HepG2 (cell line): Measurements from ENCODE around the gene GNPDA2. TPM values are rescaled to one million over a fixed set of nuclear protein-coding genes. Genes with fewer than 3 reads are reported as not detected.

Experiments
- ATF1 ChIP-seq: IDR thresholded peaks from 2 replicates; pipeline ENCODE4 v1.6.1; 2016; ENCODE audit warnings: mild to moderate bottlenecking, control low read depth
- DNMT3B ChIP-seq: conservative IDR thresholded peaks from 2 replicates; pipeline ENCODE4 v1.6.1; 2016; ENCODE audit warnings: missing biosample characterization, control low read depth
- ETV5 ChIP-seq: IDR thresholded peaks from 2 replicates; pipeline ENCODE4 v1.6.1; 2018; ENCODE audit warnings: missing biosample characterization, missing genetic modification reagents, inconsistent platforms, borderline replicate concordance
- GATA4 ChIP-seq: sonication (generic); IDR thresholded peaks from 2 replicates; pipeline ENCODE4 v1.6.1; 2016; ENCODE audit warnings: antibody characterized with exemption, low read depth, borderline replicate concordance
- HNF1B ChIP-seq: sonication (generic); formaldehyde crosslinking; IDR thresholded peaks from 2 replicates; pipeline ENCODE4 v1.5.1; 2020; ENCODE audit warnings: mild to moderate bottlenecking, moderate library complexity, missing genetic modification reagents
- KDM2A ChIP-seq: sonication (generic); formaldehyde crosslinking; IDR thresholded peaks from 2 replicates; pipeline ENCODE4 v1.4.0; 2020; ENCODE audit warnings: low read depth, missing genetic modification reagents, borderline replicate concordance
- MYNN ChIP-seq: sonication (generic); formaldehyde crosslinking; IDR thresholded peaks from 2 replicates; pipeline ENCODE4 v1.4.0; 2020; ENCODE audit warnings: mild to moderate bottlenecking, low read depth, missing genetic modification reagents
- NR2F1 ChIP-seq, 2 experiments: fragments of 450-650 bp in 1 of 2; formaldehyde crosslinking in 1 of 2; IDR thresholded peaks; 2 replicates each; pipeline versions ENCODE4 v1.5.0 to v1.6.1; 2016 to 2020; ENCODE audit warnings: mild to moderate bottlenecking in 1 of 2, missing compliant biosample characterization in 1 of 2, missing genetic modification reagents in 1 of 2, moderate library complexity in 1 of 2
- POLR2A ChIP-seq, 2 experiments: IDR thresholded peaks; 2 replicates each; pipeline ENCODE4 v1.6.1; 2011; ENCODE audit warnings: low read depth in 2 of 2, low read length in 2 of 2, mild to moderate bottlenecking in 1 of 2, moderate library complexity in 1 of 2; ENCODE audit not compliant: insufficient read depth in 1 of 2
- ZBTB44 ChIP-seq: sonication (generic); formaldehyde crosslinking; IDR thresholded peaks from 2 replicates; pipeline ENCODE4 v1.4.0; 2020; ENCODE audit warnings: missing genetic modification reagents
- ZNF225 ChIP-seq: sonication (generic); formaldehyde crosslinking; IDR thresholded peaks from 2 replicates; pipeline ENCODE4 v1.4.0; 2020; ENCODE audit warnings: mild to moderate bottlenecking, missing genetic modification reagents
- ZNF275 ChIP-seq: sonication (generic); formaldehyde crosslinking; IDR thresholded peaks from 2 replicates; pipeline ENCODE4 v1.8.0; 2022; ENCODE audit warnings: missing genetic modification reagents, mild to moderate bottlenecking, inconsistent platforms, borderline replicate concordance
- ZNF580 ChIP-seq: IDR thresholded peaks from 2 replicates; pipeline ENCODE4 v1.6.1; 2016; ENCODE audit warnings: low read depth, borderline replicate concordance
- ZNF703 ChIP-seq: sonication (generic); formaldehyde crosslinking; IDR thresholded peaks from 2 replicates; pipeline ENCODE4 v1.5.1; 2020; ENCODE audit warnings: missing genetic modification reagents, mild to moderate bottlenecking, moderate library complexity, borderline replicate concordance
- ZZZ3 ChIP-seq: sonication (generic); formaldehyde crosslinking; IDR thresholded peaks from 2 replicates; pipeline ENCODE4 v1.4.0; 2020; ENCODE audit warnings: missing genetic modification reagents, mild to moderate bottlenecking, borderline replicate concordance
- polyA plus RNA-seq, 8 experiments: library from polyadenylated mRNA; depleted of rRNA in 3 of 8; stranded (reverse) in 7 of 8; unstranded in 1 of 8; fragments of >200 nt; fragmentation: Illumina TruSeq in 4 of 8; extraction: Trizol in 4 of 8; gene quantifications; 2 replicates each; pipeline versions ENCODE4 v1.2.1 to v1.2.3, GENCODE V29; 2011 to 2016; ENCODE audit warnings: low read depth in 4 of 8, missing spikeins in 1 of 8, mixed read lengths in 1 of 8; ENCODE audit not compliant: insufficient read depth in 1 of 8
- total RNA-seq, 5 experiments: library from RNA; depleted of rRNA; stranded (reverse); fragments of >200 nt; fragmentation: Illumina TruSeq; extraction: Trizol; gene quantifications; 2 replicates each; pipeline ENCODE4 v1.2.3, GENCODE V29; 2016; ENCODE audit warnings: low read depth in 1 of 5
- TF ChIP-seq, protein P1 (sequence below): sonication (generic); formaldehyde crosslinking; IDR thresholded peaks from 2 replicates; pipeline ENCODE4 v1.8.0; 2022; ENCODE audit warnings: missing genetic modification reagents, mild to moderate bottlenecking, borderline replicate concordance
- TF ChIP-seq, protein P2 (sequence below): sonication (generic); formaldehyde crosslinking; conservative IDR thresholded peaks from 2 replicates; pipeline ENCODE4 v1.4.0; 2020; ENCODE audit warnings: mild to moderate bottlenecking, missing genetic modification reagents, moderate library complexity

GNPDA2 gene
- total and polyA plus RNA-seq, 2 of the 13 experiments (the other 11 are each of a cell fraction or from before 2014, with no cell fraction given) = 5.4 to 9.0 TPM

DNA sequence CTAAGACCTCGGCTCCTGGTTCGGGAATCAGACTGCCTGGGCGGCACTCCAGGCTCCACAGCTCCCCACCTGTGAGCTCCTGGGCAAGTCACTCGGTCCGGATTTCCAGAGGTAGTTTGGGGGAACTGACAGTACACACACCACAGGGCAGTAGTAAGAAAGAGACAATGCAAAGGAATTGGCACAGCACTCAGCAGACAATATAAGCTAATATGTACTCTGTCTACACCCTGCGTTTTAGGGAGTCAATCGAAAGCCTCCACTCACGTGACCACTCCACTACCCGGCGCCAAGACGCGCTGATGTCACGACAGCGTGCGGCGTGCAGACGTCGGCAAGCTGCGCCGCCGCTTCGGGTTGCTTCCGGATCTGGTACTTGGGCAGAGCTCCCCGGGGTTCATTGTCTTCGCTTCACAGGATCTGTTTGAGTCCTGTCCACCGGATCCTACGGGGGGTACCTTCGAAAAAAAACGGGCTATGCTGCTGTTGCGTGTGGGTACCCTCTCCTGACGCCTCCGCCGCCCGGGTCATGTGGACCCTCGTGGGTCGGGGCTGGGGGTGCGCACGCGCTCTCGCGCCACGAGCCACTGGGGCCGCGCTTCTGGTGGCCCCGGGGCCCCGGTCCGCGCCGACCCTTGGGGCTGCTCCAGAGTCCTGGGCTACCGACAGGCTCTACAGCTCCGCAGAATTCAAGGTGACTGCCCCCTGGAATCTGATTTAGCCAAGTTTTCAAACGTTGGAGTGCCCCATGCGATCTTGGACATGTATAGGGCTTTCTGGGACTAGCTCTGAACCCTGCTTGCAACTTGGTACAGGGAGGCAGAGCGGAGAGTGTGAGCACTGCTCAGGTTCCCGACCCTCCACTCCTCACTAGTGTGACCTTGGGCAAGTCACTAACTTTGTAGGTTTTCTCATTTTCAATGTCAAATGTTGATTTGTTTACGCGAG is 48.0 kb downstream of the GNPDA2 start, which contains the start of gene GUF1 (continued):
- TF ChIP-seq ZBTB44 (CRISPR knock-in tag) (no peak), ATF1 (CRISPR knock-in tag) (peak; percentile 97), ZNF275 (CRISPR knock-in tag) (peak; percentile 32; the same call in 1 of the 2 replicates), GATA4 (0 out of 2 replicates have a peak, but pooled peaks have one; percentile 25), ZZZ3 (CRISPR knock-in tag) (peak; percentile 77; the same call in 1 of the 2 replicates), HNF1B (CRISPR knock-in tag) (peak; percentile 77; the same call in 1 of the 2 replicates), KDM2A (CRISPR knock-in tag) (peak; percentile 82), POLR2A (IDR thresholded peaks at IDR 0.05; ENCODE audit: insufficient read depth in 1 of 2, low read depth in 2 of 2, low read length in 2 of 2) (peak; percentile 84 to 96), ETV5 (CRISPR knock-in tag) (peak; percentile 84), ZNF225 (CRISPR knock-in tag) (0 out of 2 replicates have a peak, but pooled peaks have one; percentile 62), DNMT3B (CRISPR knock-in tag) (no peak), ZNF703 (CRISPR knock-in tag) (no peak; the same call in 1 of the 2 replicates), ZNF580 (peak; percentile 31; the same call in 1 of the 2 replicates), NR2F1 (CRISPR knock-in tag; IDR thresholded peaks at IDR 0.05) (no peak), MYNN (peak; percentile 76; the same call in 1 of the 2 replicates)
- TF ChIP-seq, protein P1, sequence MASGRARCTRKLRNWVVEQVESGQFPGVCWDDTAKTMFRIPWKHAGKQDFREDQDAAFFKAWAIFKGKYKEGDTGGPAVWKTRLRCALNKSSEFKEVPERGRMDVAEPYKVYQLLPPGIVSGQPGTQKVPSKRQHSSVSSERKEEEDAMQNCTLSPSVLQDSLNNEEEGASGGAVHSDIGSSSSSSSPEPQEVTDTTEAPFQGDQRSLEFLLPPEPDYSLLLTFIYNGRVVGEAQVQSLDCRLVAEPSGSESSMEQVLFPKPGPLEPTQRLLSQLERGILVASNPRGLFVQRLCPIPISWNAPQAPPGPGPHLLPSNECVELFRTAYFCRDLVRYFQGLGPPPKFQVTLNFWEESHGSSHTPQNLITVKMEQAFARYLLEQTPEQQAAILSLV (CRISPR knock-in tag) = peak; percentile 77; the same call in 1 of the 2 replicates
- TF ChIP-seq, protein P2, sequence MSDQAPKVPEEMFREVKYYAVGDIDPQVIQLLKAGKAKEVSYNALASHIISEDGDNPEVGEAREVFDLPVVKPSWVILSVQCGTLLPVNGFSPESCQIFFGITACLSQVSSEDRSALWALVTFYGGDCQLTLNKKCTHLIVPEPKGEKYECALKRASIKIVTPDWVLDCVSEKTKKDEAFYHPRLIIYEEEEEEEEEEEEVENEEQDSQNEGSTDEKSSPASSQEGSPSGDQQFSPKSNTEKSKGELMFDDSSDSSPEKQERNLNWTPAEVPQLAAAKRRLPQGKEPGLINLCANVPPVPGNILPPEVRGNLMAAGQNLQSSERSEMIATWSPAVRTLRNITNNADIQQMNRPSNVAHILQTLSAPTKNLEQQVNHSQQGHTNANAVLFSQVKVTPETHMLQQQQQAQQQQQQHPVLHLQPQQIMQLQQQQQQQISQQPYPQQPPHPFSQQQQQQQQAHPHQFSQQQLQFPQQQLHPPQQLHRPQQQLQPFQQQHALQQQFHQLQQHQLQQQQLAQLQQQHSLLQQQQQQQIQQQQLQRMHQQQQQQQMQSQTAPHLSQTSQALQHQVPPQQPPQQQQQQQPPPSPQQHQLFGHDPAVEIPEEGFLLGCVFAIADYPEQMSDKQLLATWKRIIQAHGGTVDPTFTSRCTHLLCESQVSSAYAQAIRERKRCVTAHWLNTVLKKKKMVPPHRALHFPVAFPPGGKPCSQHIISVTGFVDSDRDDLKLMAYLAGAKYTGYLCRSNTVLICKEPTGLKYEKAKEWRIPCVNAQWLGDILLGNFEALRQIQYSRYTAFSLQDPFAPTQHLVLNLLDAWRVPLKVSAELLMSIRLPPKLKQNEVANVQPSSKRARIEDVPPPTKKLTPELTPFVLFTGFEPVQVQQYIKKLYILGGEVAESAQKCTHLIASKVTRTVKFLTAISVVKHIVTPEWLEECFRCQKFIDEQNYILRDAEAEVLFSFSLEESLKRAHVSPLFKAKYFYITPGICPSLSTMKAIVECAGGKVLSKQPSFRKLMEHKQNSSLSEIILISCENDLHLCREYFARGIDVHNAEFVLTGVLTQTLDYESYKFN (CRISPR knock-in tag) = peak; percentile 44; the same call in 1 of the 2 replicates
